DOHH2 (cell line): Measurements from ENCODE around the gene ARRB1.
"Not testable (repeated sequence)": the region's sequence is repeated elsewhere in the genome, so short reads cannot be mapped to it uniquely, and the experiment has no call there.

Experiments
- H3F3A ChIP-seq: fragments of 200-600 bp; sonication (generic), shearing (Covaris generic); 2 replicates; pipeline ENCODE4 v1.6.0; 2016; ENCODE audit warnings: antibody characterized with exemption, mild to moderate bottlenecking; ENCODE audit not compliant: control insufficient read depth, insufficient read depth
- H3K27ac ChIP-seq: fragments of 200-600 bp; sonication (generic); 2 replicates; pipeline ENCODE4 v1.5.1; 2014; ENCODE audit warnings: low read depth, mild to moderate bottlenecking, low read length, moderate library complexity
- H3K27me3 ChIP-seq: fragments of 200-600 bp; sonication (generic); 2 replicates; pipeline ENCODE4 v1.6.1; 2014; ENCODE audit warnings: mild to moderate bottlenecking, low read length, mixed read lengths; ENCODE audit not compliant: control insufficient read depth
- H3K36me3 ChIP-seq: fragments of 200-600 bp; sonication (generic); 2 replicates; pipeline ENCODE4 v1.6.1; 2014; ENCODE audit warnings: mild to moderate bottlenecking, low read length, moderate library complexity, mixed read lengths; ENCODE audit not compliant: control insufficient read depth
- H3K4me1 ChIP-seq: fragments of 200-600 bp; sonication (generic); 2 replicates; pipeline ENCODE4 v1.6.1; 2014; ENCODE audit warnings: mild to moderate bottlenecking, low read length, mixed read lengths; ENCODE audit not compliant: control insufficient read depth
- H3K4me2 ChIP-seq: fragments of 200-600 bp; sonication (generic); 2 replicates; pipeline ENCODE4 v1.6.0; 2014; ENCODE audit warnings: mild to moderate bottlenecking, low read length, moderate library complexity
- H3K4me3 ChIP-seq: fragments of 200-600 bp; sonication (generic); 2 replicates; pipeline ENCODE4 v1.5.1; 2014; ENCODE audit warnings: mild to moderate bottlenecking, low read length, mixed read lengths
- H3K79me2 ChIP-seq: fragments of 200-600 bp; sonication (generic); 2 replicates; pipeline ENCODE4 v1.6.1; 2014; ENCODE audit warnings: mild to moderate bottlenecking, low read length, mixed read lengths; ENCODE audit not compliant: control insufficient read depth
- H3K9me2 ChIP-seq: fragments of 200-600 bp; sonication (generic); replicated peaks from 2 replicates; pipeline ENCODE4 v1.6.1; 2014; ENCODE audit warnings: mild to moderate bottlenecking, low read length, mixed read lengths; ENCODE audit not compliant: control insufficient read depth
- H3K9me3 ChIP-seq: fragments of 200-600 bp; sonication (generic); 2 replicates; pipeline ENCODE4 v1.6.1; 2014; ENCODE audit warnings: antibody characterized with exemption, low read length, mixed read lengths; ENCODE audit not compliant: control insufficient read depth, insufficient read depth
- H4K20me1 ChIP-seq: fragments of 200-600 bp; sonication (generic); 2 replicates; pipeline ENCODE4 v1.6.0; 2014; ENCODE audit warnings: low read depth, mild to moderate bottlenecking, antibody characterized with exemption, low read length, moderate library complexity; ENCODE audit not compliant: control insufficient read depth, insufficient read depth
- CTCF ChIP-seq: fragments of 200-600 bp; sonication (generic); IDR thresholded peaks from one replicate; pipeline ENCODE4 v1.5.1; 2014; ENCODE audit warnings: antibody characterized with exemption, mild to moderate bottlenecking, low read depth, low read length; ENCODE audit not compliant: poor library complexity, severe bottlenecking
- EZH2phosphoT487 ChIP-seq: fragments of 200-600 bp; sonication (generic); IDR thresholded peaks from 2 replicates; pipeline ENCODE4 v1.6.1; 2017; ENCODE audit warnings: borderline replicate concordance, mild to moderate bottlenecking, antibody characterized with exemption, low read length, moderate library complexity, mixed read lengths

The ARRB1 gene

DNA sequence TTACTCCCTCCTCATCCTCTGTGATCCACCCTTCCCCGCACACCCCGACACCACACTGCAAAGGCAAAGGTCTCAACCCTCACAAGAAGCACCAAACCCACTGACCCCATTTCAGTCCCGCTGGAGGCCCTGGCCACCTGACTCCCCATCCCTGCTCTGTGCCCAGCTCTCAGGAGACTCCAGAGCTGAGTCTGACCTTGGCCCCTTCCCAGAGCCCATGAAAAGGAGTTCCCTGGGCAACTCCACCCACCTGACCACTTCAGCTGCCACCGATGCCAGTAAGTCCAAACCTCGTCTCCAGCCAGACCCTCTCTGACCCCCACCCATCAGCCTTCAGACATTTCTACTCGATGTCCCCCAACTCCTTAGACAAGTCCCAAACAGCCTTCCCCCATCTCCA lies 45.5 kb downstream of the ARRB1 start:
- H3K27ac ChIP-seq = no peak overlapping the region
- no peaks in the 10 kb centered on the region for H3K27me3 ChIP-seq
- H3F3A ChIP-seq = no peaks in the 10 kb centered on the region
- H3K36me3 ChIP-seq = no peaks in the 10 kb centered on the region
- no peaks in the 10 kb centered on the region for H3K79me2 ChIP-seq
- H3K9me3 ChIP-seq = no peaks in the 10 kb centered on the region
- H4K20me1 ChIP-seq = no peaks in the 10 kb centered on the region
- H3K4me3 ChIP-seq = no peak overlapping the region
- no peaks in the 10 kb centered on the region for H3K9me2 ChIP-seq
- no peak overlapping the region for H3K4me2 ChIP-seq
- TF ChIP-seq EZH2phosphoT487 (no peak), CTCF (no peak)
- no peaks in the 10 kb centered on the region for H3K4me1 ChIP-seq

DNA sequence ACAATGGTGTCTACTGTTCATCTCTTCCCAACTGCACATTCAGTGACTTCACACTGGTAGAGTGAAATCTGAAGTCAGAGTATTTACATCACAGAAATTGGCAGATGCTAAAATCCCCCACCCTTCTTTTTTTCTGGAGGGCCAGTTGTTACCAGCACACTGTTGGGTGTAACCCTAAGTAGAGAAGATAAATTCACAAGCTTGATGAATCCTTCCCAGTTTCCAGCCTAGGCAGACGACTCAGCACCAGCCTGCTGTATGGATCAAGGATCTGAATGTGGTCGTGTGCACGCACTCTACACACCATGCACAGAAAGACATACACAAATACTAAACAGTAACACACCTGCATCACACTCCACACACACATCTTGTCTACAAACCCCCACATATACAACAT lies 46.0 kb downstream of the ARRB1 start:
- TF ChIP-seq CTCF (no peak), EZH2phosphoT487 (no peak)

GRCh38 chr11:75304941-75305340 lies 46.5 kb downstream of the ARRB1 start:
- H3K9me2 ChIP-seq, H3K79me2 ChIP-seq, H3K36me3 ChIP-seq, H3K4me1 ChIP-seq, H3K27me3 ChIP-seq, H3K4me3 ChIP-seq, H3K9me3 ChIP-seq, H3K27ac ChIP-seq, H3F3A ChIP-seq, H4K20me1 ChIP-seq, H3K4me2 ChIP-seq: not testable (repeated sequence)

More for the DNA sequence above, 46.0 kb downstream of the ARRB1 start:
- H3K4me2 ChIP-seq = no peak overlapping the region
- no peaks in the 10 kb centered on the region for H3K27me3 ChIP-seq
- H3K9me2 ChIP-seq = no peaks in the 10 kb centered on the region
- H3F3A ChIP-seq = no peaks in the 10 kb centered on the region
- H3K27ac ChIP-seq = no peak overlapping the region
- H3K9me3 ChIP-seq = no peaks in the 10 kb centered on the region
- H4K20me1 ChIP-seq = no peaks in the 10 kb centered on the region
- no peaks in the 10 kb centered on the region for H3K4me1 ChIP-seq
- H3K79me2 ChIP-seq = no peaks in the 10 kb centered on the region
- no peaks in the 10 kb centered on the region for H3K36me3 ChIP-seq
- H3K4me3 ChIP-seq = no peak overlapping the region

DNA sequence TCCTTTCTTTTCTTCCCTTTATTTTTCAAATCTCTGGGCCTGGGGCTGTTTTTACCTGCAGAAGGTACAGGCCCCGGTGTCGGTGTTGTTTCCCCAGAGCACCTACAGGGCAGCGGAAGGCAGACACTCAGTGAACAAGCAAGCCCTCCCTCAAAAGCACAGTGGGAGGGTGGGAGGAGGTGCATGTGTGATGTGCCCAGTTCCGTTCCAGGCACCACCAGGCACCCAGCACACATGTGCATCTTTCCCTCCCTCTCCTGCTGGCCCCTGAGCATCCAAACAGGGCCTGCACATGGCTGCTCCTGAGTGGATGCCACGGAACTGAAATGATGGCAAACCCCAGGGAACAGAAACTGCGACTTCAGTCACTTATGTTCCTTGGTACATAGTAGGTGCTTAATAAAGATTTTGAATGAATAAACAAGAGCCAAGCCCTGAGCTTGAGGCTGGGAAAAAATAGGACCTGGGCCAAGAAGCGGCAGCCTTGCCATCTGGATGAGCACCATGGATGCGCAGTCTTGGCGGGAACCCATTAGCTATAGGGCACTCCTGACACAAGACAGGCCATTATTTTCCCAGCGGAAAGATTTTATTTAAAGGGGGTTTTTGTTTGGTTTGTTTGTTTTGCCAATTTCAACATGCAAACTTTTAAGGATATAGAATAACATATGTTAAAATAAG lies 47.8 kb downstream of the ARRB1 start:
- Histone ChIP-seq H3K27me3 (no peaks in the 10 kb centered on the region), H3K36me3 (no peaks in the 10 kb centered on the region), H3F3A (no peaks in the 10 kb centered on the region), H3K27ac (no peak overlapping the region), H3K4me1 (no peaks in the 10 kb centered on the region), H3K9me2 (no peaks in the 10 kb centered on the region), H3K79me2 (no peaks in the 10 kb centered on the region), H3K4me2 (no peak overlapping the region), H4K20me1 (no peaks in the 10 kb centered on the region), H3K9me3 (no peaks in the 10 kb centered on the region), H3K4me3 (no peak overlapping the region)
- TF ChIP-seq EZH2phosphoT487 = no peak
